ENCODE data around the gene LAMB2.

DNA sequence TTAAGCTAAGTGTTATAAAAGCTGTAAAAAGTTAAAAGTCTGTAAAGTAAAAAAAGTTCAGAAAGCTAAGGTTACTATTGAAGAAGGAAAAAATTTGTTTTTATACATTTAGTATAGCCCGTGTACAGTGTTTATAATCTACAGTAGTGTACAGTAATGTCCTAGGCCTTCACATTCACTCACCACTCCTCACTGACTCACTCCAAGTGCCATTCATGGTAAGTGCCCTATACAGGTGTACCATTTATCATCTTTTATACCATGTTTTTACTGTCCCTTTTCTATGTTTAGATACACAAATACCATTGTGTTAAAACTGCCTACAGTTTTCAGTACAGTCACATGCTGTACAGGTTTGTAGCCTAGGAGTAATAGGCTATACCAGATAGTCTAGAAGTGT lies 24.4 kb upstream of the LAMB2 start:
- TF ChIP-seq RAD21 (IDR thresholded peaks at IDR 0.05; ENCODE audit: low read depth) = no peak
- TF ChIP-seq TEAD4 (IDR thresholded peaks at IDR 0.05) = no peak
- TF ChIP-seq YY1 (IDR thresholded peaks at IDR 0.05; ENCODE audit: low read depth) = no peak
- TF ChIP-seq TAF1 (IDR thresholded peaks at IDR 0.05; ENCODE audit: low read depth) = no peak
- TF ChIP-seq, protein P1, sequence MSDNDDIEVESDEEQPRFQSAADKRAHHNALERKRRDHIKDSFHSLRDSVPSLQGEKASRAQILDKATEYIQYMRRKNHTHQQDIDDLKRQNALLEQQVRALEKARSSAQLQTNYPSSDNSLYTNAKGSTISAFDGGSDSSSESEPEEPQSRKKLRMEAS (IDR thresholded peaks at IDR 0.05) = no peak
- TF ChIP-seq EGR1 (IDR thresholded peaks at IDR 0.05) = no peak
- TF ChIP-seq CEBPB (IDR thresholded peaks at IDR 0.05) = no peak

Measured in Ishikawa (cell line).